Astrocyte (in vitro differentiated cells and primary cell): ENCODE data around the gene SETD1A. TPM values are rescaled to one million over a fixed set of nuclear protein-coding genes. Genes with fewer than 3 reads are reported as not detected.

Experiments
- DNase-seq: peaks from one replicate; pipeline ENCODE4 v3.0.0-alpha.2; 2010; ENCODE audit warnings: low read depth
- FAIRE-seq: peaks from 2 replicates; lab custom pipeline; 2011; peaks lifted over from hg19 to GRCh38; lab: Jason Lieb, UNC
- H2AFZ ChIP-seq: 2 replicates; pipeline ENCODE4 v1.6.0; 2012; ENCODE audit warnings: low read depth, low read length, inconsistent platforms
- H3K27ac ChIP-seq: 2 replicates; pipeline ENCODE4 v1.5.1; 2011; ENCODE audit warnings: low read depth, low read length, inconsistent platforms
- H3K27me3 ChIP-seq: 2 replicates; pipeline ENCODE4 v1.6.0; 2011; ENCODE audit warnings: low read length, inconsistent platforms; ENCODE audit not compliant: insufficient read depth
- H3K36me3 ChIP-seq: 2 replicates; pipeline ENCODE4 v1.5.1; 2011; ENCODE audit warnings: low read length, inconsistent platforms; ENCODE audit not compliant: insufficient read depth
- H3K4me1 ChIP-seq: 2 replicates; pipeline ENCODE4 v1.5.1; 2011; ENCODE audit warnings: low read length, inconsistent platforms; ENCODE audit not compliant: insufficient read depth
- H3K4me2 ChIP-seq: 2 replicates; pipeline ENCODE4 v1.6.0; 2012; ENCODE audit warnings: low read length, inconsistent platforms
- H3K4me3 ChIP-seq: 2 replicates; pipeline ENCODE4 v1.5.1; 2011; ENCODE audit warnings: low read depth, mild to moderate bottlenecking, low read length, inconsistent platforms; ENCODE audit not compliant: insufficient read depth
- H3K79me2 ChIP-seq: 2 replicates; pipeline ENCODE4 v1.6.0; 2012; ENCODE audit warnings: mild to moderate bottlenecking, low read length, inconsistent platforms; ENCODE audit not compliant: insufficient read depth
- H3K9ac ChIP-seq: 2 replicates; pipeline ENCODE4 v1.6.0; 2012; ENCODE audit warnings: mild to moderate bottlenecking, low read length, inconsistent platforms
- H3K9me3 ChIP-seq: 2 replicates; pipeline ENCODE4 v1.5.1; 2012; ENCODE audit warnings: low read depth, mild to moderate bottlenecking, low read length, inconsistent platforms; ENCODE audit not compliant: insufficient read depth
- H4K20me1 ChIP-seq: 2 replicates; pipeline ENCODE4 v1.6.0; 2012; ENCODE audit warnings: low read length, inconsistent platforms; ENCODE audit not compliant: insufficient read depth
- H3K27ac Mint-ChIP-seq: one replicate; pipeline ENCODE4 v1.8.0; 2021; ENCODE audit warnings: mild to moderate bottlenecking, mixed read lengths; ENCODE audit not compliant: unreplicated experiment
- H3K27me3 Mint-ChIP-seq: one replicate; pipeline ENCODE4 v1.8.0; 2021; ENCODE audit warnings: low read depth, mixed read lengths; ENCODE audit not compliant: unreplicated experiment
- H3K36me3 Mint-ChIP-seq: one replicate; pipeline ENCODE4 v1.8.0; 2021; ENCODE audit warnings: low read depth, mixed read lengths; ENCODE audit not compliant: unreplicated experiment
- H3K4me1 Mint-ChIP-seq: one replicate; pipeline ENCODE4 v1.8.0; 2021; ENCODE audit warnings: low read depth, mixed read lengths; ENCODE audit not compliant: unreplicated experiment
- H3K4me3 Mint-ChIP-seq: one replicate; pipeline ENCODE4 v1.8.0; 2021; ENCODE audit warnings: mild to moderate bottlenecking, moderate library complexity, mixed read lengths; ENCODE audit not compliant: unreplicated experiment
- H3K9me3 Mint-ChIP-seq: one replicate; pipeline ENCODE4 v1.8.0; 2021; ENCODE audit warnings: mild to moderate bottlenecking, mixed read lengths; ENCODE audit not compliant: unreplicated experiment
- CTCF ChIP-seq: IDR thresholded peaks from 2 replicates; pipeline ENCODE4 v1.5.1; 2011; ENCODE audit warnings: low read depth, mild to moderate bottlenecking, inconsistent platforms, low read length, moderate library complexity; ENCODE audit not compliant: insufficient read depth
- EZH2 ChIP-seq: IDR thresholded peaks from 2 replicates; pipeline ENCODE4 v1.6.1; 2012; ENCODE audit warnings: mild to moderate bottlenecking, low read length, inconsistent platforms; ENCODE audit not compliant: insufficient read depth
- total RNA-seq: library from RNA; stranded (reverse); gene quantifications from 2 replicates; pipeline ENCODE4 v1.2.1, GENCODE V29; 2021

Gene SETD1A
- total RNA-seq, 1 donor from 2014 or later: 18.7 TPM

DNA sequence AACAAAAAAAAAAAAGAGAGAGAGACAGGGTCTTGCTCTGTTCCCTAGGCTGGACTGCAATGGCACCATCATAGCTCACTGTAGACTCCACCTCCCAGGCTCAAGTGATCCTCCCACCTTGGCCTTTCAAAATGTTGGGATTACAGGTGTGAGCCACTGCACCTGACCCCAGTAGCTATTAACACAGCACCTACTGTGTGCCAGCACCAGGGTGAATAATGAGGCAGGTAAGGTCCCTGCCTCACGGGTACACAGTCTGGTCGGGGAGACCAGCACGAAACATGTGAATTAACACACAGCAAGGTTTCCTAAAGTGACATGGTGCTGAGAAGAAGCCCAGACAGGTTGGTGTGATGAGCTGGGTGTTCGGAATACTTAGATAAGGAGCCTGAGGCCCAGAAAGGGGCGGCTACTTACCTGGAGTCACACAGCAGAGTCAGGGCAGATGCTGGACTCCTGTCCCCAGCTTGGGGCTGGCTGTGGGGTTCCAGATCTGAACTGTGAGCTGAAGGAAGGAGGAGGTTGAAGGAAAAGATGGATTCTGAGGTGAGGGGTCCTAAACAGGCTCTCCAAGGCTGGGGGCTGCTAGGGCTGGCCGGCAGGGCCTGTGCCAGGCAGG lies 44.7 kb upstream of the SETD1A start:
- no peak overlapping the region for H3K4me2 ChIP-seq
- no peak overlapping the region for H3K4me3 ChIP-seq
- no peaks in the 10 kb centered on the region for H3K36me3 ChIP-seq
- FAIRE-seq (no peak), DNase-seq (no peak)
- Mint-ChIP-seq H3K4me1 (no peaks in the 10 kb centered on the region), H3K4me3 (no peak overlapping the region), H3K36me3 (no peaks in the 10 kb centered on the region), H3K27me3 (no peaks in the 10 kb centered on the region), H3K9me3 (no peaks in the 10 kb centered on the region), H3K27ac (peak overlapping the region; percentile 62)
- no peak overlapping the region for H3K9ac ChIP-seq
- H3K27me3 ChIP-seq: no peaks in the 10 kb centered on the region
- H3K4me1 ChIP-seq: no peaks in the 10 kb centered on the region
- no peak overlapping the region for H2AFZ ChIP-seq
- H4K20me1 ChIP-seq: no peaks in the 10 kb centered on the region
- no peak overlapping the region for H3K27ac ChIP-seq
- H3K9me3 ChIP-seq: no peaks in the 10 kb centered on the region
- no peaks in the 10 kb centered on the region for H3K79me2 ChIP-seq
- TF ChIP-seq CTCF: no peak
- no peak for TF ChIP-seq EZH2

GRCh38 chr16:30914830-30915229 lies 42.7 kb upstream of the SETD1A start:
- no peaks in the 10 kb centered on the region for H4K20me1 ChIP-seq
- no peaks in the 10 kb centered on the region for H3K9me3 ChIP-seq
- Mint-ChIP-seq H3K4me3 (no peak overlapping the region), H3K4me1 (no peaks in the 10 kb centered on the region), H3K27me3 (no peaks in the 10 kb centered on the region), H3K36me3 (no peaks in the 10 kb centered on the region), H3K9me3 (no peaks in the 10 kb centered on the region), H3K27ac (no peak overlapping the region)
- no peak overlapping the region for H3K27ac ChIP-seq
- no peak for FAIRE-seq
- no peak overlapping the region for H2AFZ ChIP-seq
- no peak overlapping the region for H3K4me3 ChIP-seq
- DNase-seq: no peak
- H3K36me3 ChIP-seq: no peaks in the 10 kb centered on the region
- H3K27me3 ChIP-seq: no peaks in the 10 kb centered on the region
- H3K4me1 ChIP-seq: no peaks in the 10 kb centered on the region
- no peak overlapping the region for H3K9ac ChIP-seq
- no peaks in the 10 kb centered on the region for H3K79me2 ChIP-seq
- TF ChIP-seq EZH2 (no peak), CTCF (no peak)
- no peak overlapping the region for H3K4me2 ChIP-seq

- TF ChIP-seq EZH2 (no peak), CTCF (no peak)
- no peaks in the 10 kb centered on the region for H3K9me3 ChIP-seq
- H3K9me3 Mint-ChIP-seq: no peaks in the 10 kb centered on the region
- H4K20me1 ChIP-seq: no peaks in the 10 kb centered on the region
- no peak overlapping the region for H3K27ac ChIP-seq
- H3K4me1 Mint-ChIP-seq: no peaks in the 10 kb centered on the region
- H3K4me1 ChIP-seq: peaks cover 11% of the 10 kb centered on the region
- no peaks in the 10 kb centered on the region for H3K36me3 ChIP-seq
- no peak overlapping the region for H3K9ac ChIP-seq
- no peaks in the 10 kb centered on the region for H3K27me3 ChIP-seq
- no peak overlapping the region for H3K4me3 Mint-ChIP-seq
- FAIRE-seq: no peak
- H3K27ac Mint-ChIP-seq: no peak overlapping the region
- H3K27me3 Mint-ChIP-seq: no peaks in the 10 kb centered on the region
- DNase-seq: no peak
- H3K79me2 ChIP-seq: no peaks in the 10 kb centered on the region
- H3K4me2 ChIP-seq: no peak overlapping the region
- no peak overlapping the region for H3K4me3 ChIP-seq
- H3K36me3 Mint-ChIP-seq: peaks cover 2% of the 10 kb centered on the region
- H2AFZ ChIP-seq: no peak overlapping the region
Observed at GRCh38 chr16:30918614-30919013, 38.9 kb upstream of the SETD1A start.
